ENCODE results near the gene GNAT1. TPM values are rescaled to one million over a fixed set of nuclear protein-coding genes. Genes with fewer than 3 reads are reported as not detected.

GNAT1 gene
- total RNA-seq, 4 donors from 2014 or later, result not detected

DNA sequence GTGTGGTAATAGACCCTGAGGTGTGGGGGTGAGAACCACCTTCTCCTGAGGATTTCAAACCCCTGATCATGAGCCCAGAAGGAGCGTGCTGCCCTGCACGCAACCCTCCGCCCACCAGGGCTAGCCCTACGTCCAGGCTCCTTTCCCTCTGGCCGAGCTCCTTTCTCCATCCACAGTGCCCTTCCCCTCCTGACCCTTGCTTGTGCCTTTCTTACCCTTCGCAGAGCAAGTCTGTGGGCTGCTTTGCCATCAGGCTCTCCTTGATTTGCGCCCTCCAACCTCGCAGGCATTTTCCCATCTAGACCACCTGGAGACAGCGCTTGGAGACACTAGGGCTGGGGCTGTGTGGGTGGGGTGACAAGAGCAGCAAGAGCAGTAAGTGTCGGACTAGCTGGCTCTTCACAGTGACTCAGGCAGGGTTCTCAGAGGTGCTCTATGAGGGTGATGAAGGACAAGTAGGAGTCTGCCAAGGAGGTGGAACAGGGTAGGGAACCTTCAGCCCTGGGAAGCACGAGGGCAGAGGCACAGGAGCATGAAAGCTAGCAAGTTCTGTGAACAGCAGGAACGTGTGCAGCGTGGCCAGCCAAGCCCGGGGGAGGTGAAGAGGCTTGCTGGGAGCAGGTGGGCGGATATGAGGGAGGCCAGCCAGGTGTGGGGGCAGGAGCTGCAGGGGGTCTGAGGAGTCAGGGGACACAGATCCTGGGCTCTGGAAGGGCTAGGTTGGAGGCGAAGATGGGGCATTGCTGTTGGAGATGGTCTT is 11.1 kb downstream of the GNAT1 start:
- intact Hi-C loops (cut with DNase I), result no loop called here
- 81% methylated on average over 16 of the region's 16 CpGs for WGBS, 2 donors
- no peak overlapping the region for H3K27ac ChIP-seq
- TF ChIP-seq, protein P1, sequence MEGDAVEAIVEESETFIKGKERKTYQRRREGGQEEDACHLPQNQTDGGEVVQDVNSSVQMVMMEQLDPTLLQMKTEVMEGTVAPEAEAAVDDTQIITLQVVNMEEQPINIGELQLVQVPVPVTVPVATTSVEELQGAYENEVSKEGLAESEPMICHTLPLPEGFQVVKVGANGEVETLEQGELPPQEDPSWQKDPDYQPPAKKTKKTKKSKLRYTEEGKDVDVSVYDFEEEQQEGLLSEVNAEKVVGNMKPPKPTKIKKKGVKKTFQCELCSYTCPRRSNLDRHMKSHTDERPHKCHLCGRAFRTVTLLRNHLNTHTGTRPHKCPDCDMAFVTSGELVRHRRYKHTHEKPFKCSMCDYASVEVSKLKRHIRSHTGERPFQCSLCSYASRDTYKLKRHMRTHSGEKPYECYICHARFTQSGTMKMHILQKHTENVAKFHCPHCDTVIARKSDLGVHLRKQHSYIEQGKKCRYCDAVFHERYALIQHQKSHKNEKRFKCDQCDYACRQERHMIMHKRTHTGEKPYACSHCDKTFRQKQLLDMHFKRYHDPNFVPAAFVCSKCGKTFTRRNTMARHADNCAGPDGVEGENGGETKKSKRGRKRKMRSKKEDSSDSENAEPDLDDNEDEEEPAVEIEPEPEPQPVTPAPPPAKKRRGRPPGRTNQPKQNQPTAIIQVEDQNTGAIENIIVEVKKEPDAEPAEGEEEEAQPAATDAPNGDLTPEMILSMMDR (IDR thresholded peaks at IDR 0.05), result no peak
- TF ChIP-seq POLR2A (IDR thresholded peaks at IDR 0.05), result no peak
- H3K36me3 ChIP-seq, result no peaks in the 10 kb centered on the region
- DNase-seq, result no peak
- H3K9me3 ChIP-seq, result no peaks in the 10 kb centered on the region
- peaks cover 15 to 23% of the 10 kb centered on the region in 2 donors for H3K4me1 ChIP-seq
- no peaks in the 10 kb centered on the region for H3K27me3 ChIP-seq
- no peak overlapping the region for H3K4me3 ChIP-seq (replicated peaks in 1 of 3)

DNA sequence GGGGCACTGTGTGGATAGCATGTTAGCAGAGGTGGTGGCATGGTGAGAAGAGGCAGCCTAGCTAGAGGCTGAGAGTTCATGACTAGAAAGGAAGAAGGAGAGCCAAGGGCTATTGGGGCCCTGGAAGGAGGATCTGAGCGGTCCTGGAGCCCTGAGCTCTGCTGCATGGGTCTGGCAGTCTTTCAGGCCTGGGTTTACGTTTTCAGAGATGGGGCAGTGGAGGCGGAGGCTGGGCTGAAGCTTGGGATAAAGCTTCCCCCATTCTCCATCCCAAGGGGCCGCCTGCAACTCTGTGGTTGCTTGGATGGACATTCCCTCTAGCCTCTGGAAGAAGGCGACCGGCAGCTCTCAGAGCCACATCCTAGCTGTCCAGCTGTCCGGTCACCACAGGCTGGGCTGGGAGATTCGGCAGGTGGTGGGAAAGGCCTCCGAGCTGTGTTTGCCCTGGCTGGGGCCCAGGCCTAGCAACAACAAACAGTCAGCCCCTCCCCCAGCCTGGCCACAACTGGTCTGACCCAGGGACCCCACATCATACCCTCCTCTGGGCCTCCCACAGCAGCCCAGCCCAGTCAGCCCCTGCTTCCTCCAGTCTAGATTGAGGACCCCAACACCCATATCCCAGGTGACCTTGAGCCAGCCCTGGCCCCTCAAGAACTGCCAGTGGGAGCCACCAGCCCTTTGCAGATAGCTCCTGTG is 11.9 kb downstream of the GNAT1 start:
- Histone ChIP-seq H3K4me1 (peaks cover 15 to 23% of the 10 kb centered on the region in 2 donors), H3K9me3 (no peaks in the 10 kb centered on the region), H3K36me3 (no peaks in the 10 kb centered on the region), H3K4me3 (replicated peaks in 1 of 3) (no peak overlapping the region), H3K27ac (no peak overlapping the region), H3K27me3 (no peaks in the 10 kb centered on the region)
- intact Hi-C loops (cut with DNase I), result no loop called here
- WGBS, 2 donors, result 82 to 90% methylated on average over 6 to 7 of the region's 9 CpGs
- no peak for DNase-seq
- TF ChIP-seq, protein P1 (IDR thresholded peaks at IDR 0.05), result no peak
- TF ChIP-seq POLR2A (IDR thresholded peaks at IDR 0.05), result no peak

DNA sequence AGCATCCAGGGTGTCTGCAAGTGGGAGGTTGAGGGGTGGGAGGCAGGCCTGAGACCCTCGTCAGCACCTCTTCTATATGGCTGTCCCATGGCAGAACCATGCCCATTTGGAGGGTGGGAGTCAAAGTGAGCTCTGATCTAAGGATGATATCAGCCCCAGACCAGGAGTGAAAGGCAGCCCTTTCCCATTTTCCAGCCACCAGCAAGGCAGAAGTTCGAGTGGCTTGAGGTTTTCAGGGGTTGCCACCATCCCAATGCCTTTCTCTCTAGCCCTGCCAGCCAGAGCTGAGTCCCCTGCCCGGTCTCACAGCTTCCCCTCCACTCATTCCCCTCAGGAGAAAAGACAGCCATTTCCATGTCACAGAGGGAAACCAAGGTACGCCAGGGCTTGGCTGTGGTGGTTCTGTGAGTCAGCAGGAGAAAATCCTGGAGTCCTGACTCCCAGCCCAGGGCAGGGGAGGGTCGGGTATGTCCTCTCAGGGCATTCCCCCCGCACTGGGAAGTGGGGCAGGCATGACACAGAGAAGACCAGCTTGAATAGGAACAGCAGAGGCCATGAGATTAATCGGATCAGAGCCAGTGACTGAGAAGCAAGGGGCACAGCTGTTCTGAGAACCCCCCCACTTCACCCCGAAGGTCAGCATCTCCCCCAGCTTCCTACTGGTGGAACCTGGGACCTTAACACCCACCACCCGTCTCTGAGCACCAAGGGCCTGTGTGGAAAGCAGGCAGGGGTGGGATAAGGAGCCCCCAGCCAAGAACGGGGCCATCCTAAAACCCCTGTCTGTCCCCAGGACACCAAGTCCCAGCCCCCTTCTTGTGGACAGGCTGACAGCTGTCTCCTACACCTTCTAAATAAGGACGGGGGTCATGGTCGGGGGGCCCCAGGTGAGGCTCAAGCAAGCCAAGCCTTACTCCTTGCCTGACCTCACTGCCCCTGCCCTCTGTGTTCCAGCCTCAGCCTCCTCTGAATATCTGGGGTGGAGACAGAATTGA is 12.7 kb downstream of the GNAT1 start:
- Histone ChIP-seq H3K36me3 (no peaks in the 10 kb centered on the region), H3K27me3 (no peaks in the 10 kb centered on the region), H3K9me3 (no peaks in the 10 kb centered on the region), H3K4me3 (replicated peaks in 1 of 3) (no peak overlapping the region), H3K4me1 (peaks cover 15 to 23% of the 10 kb centered on the region in 2 donors), H3K27ac (no peak overlapping the region)
- no peak for DNase-seq
- TF ChIP-seq POLR2A (IDR thresholded peaks at IDR 0.05), result no peak
- TF ChIP-seq, protein P1 (IDR thresholded peaks at IDR 0.05), result no peak
- WGBS, 2 donors, result 74 to 79% methylated on average over 11 to 12 of the region's 12 CpGs
- intact Hi-C loops (cut with DNase I), result no loop called here

DNA sequence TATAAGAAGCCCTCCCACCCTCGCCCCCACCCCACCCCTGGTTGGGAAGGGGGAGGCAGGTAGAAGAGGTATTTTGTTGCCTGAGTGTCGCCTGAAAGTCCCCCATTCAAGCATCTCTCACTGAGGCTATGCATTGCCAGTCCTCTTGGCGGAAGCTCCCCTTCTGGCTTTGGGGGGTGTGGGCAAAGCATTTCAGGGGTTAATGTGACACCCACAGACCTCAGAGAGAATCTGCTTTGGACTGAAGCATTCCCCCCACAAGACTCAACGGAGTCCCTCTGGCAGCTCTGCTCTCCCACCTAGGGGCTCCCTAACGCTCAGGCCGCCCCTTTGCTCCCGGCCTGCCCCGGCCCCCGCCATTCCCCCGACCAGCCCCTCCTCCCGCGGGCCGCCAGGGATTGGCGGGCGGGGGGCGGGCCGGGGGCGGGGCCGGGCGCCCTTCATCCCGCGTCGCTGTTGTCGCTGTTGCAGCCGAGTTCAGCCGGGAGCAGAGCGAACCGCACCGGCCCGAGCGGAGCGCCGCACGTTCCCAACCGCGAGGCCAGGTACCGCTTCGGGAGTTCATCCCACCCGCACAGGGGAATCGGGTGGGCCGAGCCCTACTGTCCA is 13.5 kb downstream of the GNAT1 start, which contains the start of gene SLC38A3:
TSS of gene SLC38A3 (plus strand) at position 468 of the 609 bp plus-strand sequence. CDS start 8,929 bp downstream, outside the sequence.
- intact Hi-C loops (cut with DNase I), result no loop called here
- TF ChIP-seq, protein P1 (IDR thresholded peaks at IDR 0.05), result no peak
- TF ChIP-seq POLR2A (IDR thresholded peaks at IDR 0.05), result peak in 1 of 2 donors; percentile 32
- H3K4me1 ChIP-seq, result peaks cover 15 to 23% of the 10 kb centered on the region in 2 donors
- peak within 1 kb of the TSS in 2 of 3 donors; percentile 27 to 35 for H3K4me3 ChIP-seq (replicated peaks in 1 of 3)
- no peaks in the 10 kb centered on the region for H3K36me3 ChIP-seq
- 16% methylated on average over 9 of the region's 41 CpGs; no CpG with 5 or more reads in 1 of the 2 donors for WGBS, 2 donors
- no peaks in the 10 kb centered on the region for H3K9me3 ChIP-seq
- peak; percentile 45 to 58 for DNase-seq
- no peak within 1 kb of the TSS for H3K27ac ChIP-seq
- no peaks in the 10 kb centered on the region for H3K27me3 ChIP-seq

All from thyroid gland (tissue), 4 donors.